ENCODE measurements around the gene RFX7. TPM values are rescaled to one million over a fixed set of nuclear protein-coding genes. Genes with fewer than 3 reads are reported as not detected.

The RFX7 gene
- total RNA-seq, 1 experiment from 2014 or later = 34.4 TPM

- BruUV-seq (replicated peaks) = no TSS peak
- Histone ChIP-seq H3K4me3 (ENCODE audit: low read depth, low read length, poor library complexity, severe bottlenecking) (no peak overlapping the region), H3K27me3 (replicated peaks; ENCODE audit: insufficient read depth, low read depth, low read length, poor library complexity) (no peaks in the 10 kb centered on the region), H3K4me1 (ENCODE audit: insufficient read depth, low read length, poor library complexity, severe bottlenecking) (no peaks in the 10 kb centered on the region), H3K9me3 (ENCODE audit: low read depth, low read length, poor library complexity, severe bottlenecking) (peaks cover 43% of the 10 kb centered on the region), H3K27ac (ENCODE audit: low read depth, low read length, poor library complexity, severe bottlenecking) (no peak overlapping the region), H3K36me3 (ENCODE audit: insufficient read depth, low read length, poor library complexity, severe bottlenecking) (peaks cover 7% of the 10 kb centered on the region)
- DNase-seq (ENCODE audit: low spot score) = no peak
- ChIA-PET CTCF (no interaction called here), POLR2A (ENCODE audit: low non-redundant PET) (no interaction called here)
- no peak for TF ChIP-seq EZH2 (IDR thresholded peaks at IDR 0.05; ENCODE audit: borderline replicate concordance, low read depth, low read length, poor library complexity, severe bottlenecking)
- no peak for TF ChIP-seq CTCF (conservative IDR thresholded peaks at IDR 0.05; ENCODE audit: low read depth, low read length)
- intact Hi-C loops (cut with micrococcal nuclease; ENCODE audit: unreplicated experiment) = no loop called here
These were observed 10.1 kb downstream of the RFX7 start for GRCh38 chr15:56233549-56233948.

- no peaks in the 10 kb centered on the region for H3K4me1 ChIP-seq (ENCODE audit: insufficient read depth, low read length, poor library complexity, severe bottlenecking)
- H3K4me3 ChIP-seq (ENCODE audit: low read depth, low read length, poor library complexity, severe bottlenecking) = no peak overlapping the region
- peaks cover 15% of the 10 kb centered on the region for H3K36me3 ChIP-seq (ENCODE audit: insufficient read depth, low read length, poor library complexity, severe bottlenecking)
- TF ChIP-seq EZH2 (IDR thresholded peaks at IDR 0.05; ENCODE audit: borderline replicate concordance, low read depth, low read length, poor library complexity, severe bottlenecking) = no peak
- TF ChIP-seq CTCF (conservative IDR thresholded peaks at IDR 0.05; ENCODE audit: low read depth, low read length) = no peak
- BruUV-seq (replicated peaks) = no TSS peak
- H3K9me3 ChIP-seq (ENCODE audit: low read depth, low read length, poor library complexity, severe bottlenecking) = peaks cover 51% of the 10 kb centered on the region
- H3K27me3 ChIP-seq (replicated peaks; ENCODE audit: insufficient read depth, low read depth, low read length, poor library complexity) = no peaks in the 10 kb centered on the region
- intact Hi-C loops (cut with micrococcal nuclease; ENCODE audit: unreplicated experiment) = no loop called here
- POLR2A ChIA-PET (ENCODE audit: low non-redundant PET) = interaction anchor here (0.6 kb wide), 1 partner anchor 13 kb away, joined by 5 read pairs; no protein-coding TSS in a partner anchor
- no peak for DNase-seq (ENCODE audit: low spot score)
- no peak overlapping the region for H3K27ac ChIP-seq (ENCODE audit: low read depth, low read length, poor library complexity, severe bottlenecking)
- CTCF ChIA-PET = no interaction called here
These were observed 11.6 kb downstream of the RFX7 start for GRCh38 chr15:56232058-56232457.

GRCh38 chr15:56228854-56229253 is 14.8 kb downstream of the RFX7 start:
- peaks cover 23% of the 10 kb centered on the region for H3K36me3 ChIP-seq (ENCODE audit: insufficient read depth, low read length, poor library complexity, severe bottlenecking)
- no peak overlapping the region for H3K4me3 ChIP-seq (ENCODE audit: low read depth, low read length, poor library complexity, severe bottlenecking)
- no TSS peak for BruUV-seq (replicated peaks)
- no peaks in the 10 kb centered on the region for H3K27me3 ChIP-seq (replicated peaks; ENCODE audit: insufficient read depth, low read depth, low read length, poor library complexity)
- intact Hi-C loops (cut with micrococcal nuclease; ENCODE audit: unreplicated experiment) = no loop called here
- peaks cover 61% of the 10 kb centered on the region for H3K9me3 ChIP-seq (ENCODE audit: low read depth, low read length, poor library complexity, severe bottlenecking)
- no peak for DNase-seq (ENCODE audit: low spot score)
- POLR2A ChIA-PET (ENCODE audit: low non-redundant PET) = no interaction called here
- TF ChIP-seq CTCF (conservative IDR thresholded peaks at IDR 0.05; ENCODE audit: low read depth, low read length) = no peak
- no peak for TF ChIP-seq EZH2 (IDR thresholded peaks at IDR 0.05; ENCODE audit: borderline replicate concordance, low read depth, low read length, poor library complexity, severe bottlenecking)
- H3K4me1 ChIP-seq (ENCODE audit: insufficient read depth, low read length, poor library complexity, severe bottlenecking) = no peaks in the 10 kb centered on the region
- CTCF ChIA-PET = no interaction called here
- H3K27ac ChIP-seq (ENCODE audit: low read depth, low read length, poor library complexity, severe bottlenecking) = no peak overlapping the region
